K562 (cell line): ENCODE data around the gene MAGIX. TPM values are rescaled to one million over a fixed set of nuclear protein-coding genes. Genes with fewer than 3 reads are reported as not detected.

Experiments
- ATF7 ChIP-seq: fragments of 450-650 bp; IDR thresholded peaks from 2 replicates; pipeline ENCODE4 v1.7.1; 2014; ENCODE audit warnings: mild to moderate bottlenecking, moderate library complexity
- CEBPB ChIP-seq: fragments of 450-650 bp; IDR thresholded peaks from 2 replicates; pipeline ENCODE4 v1.6.1; 2016; ENCODE audit warnings: missing genetic modification characterization, missing compliant biosample characterization
- NFRKB ChIP-seq: fragments of 450-650 bp; IDR thresholded peaks from 2 replicates; pipeline ENCODE4 v1.6.1; 2016; ENCODE audit warnings: low read depth
- NR3C1 ChIP-seq: sonication (generic); formaldehyde crosslinking; IDR thresholded peaks from 2 replicates; pipeline ENCODE4 v1.8.1; 2022; ENCODE audit warnings: missing genetic modification reagents
- NRF1 ChIP-seq, 2 experiments: fragments of 450-650 bp; IDR thresholded peaks in 1 of 2; conservative IDR thresholded peaks in 1 of 2; 2 replicates each; pipeline ENCODE4 v1.6.1; 2014; ENCODE audit warnings: mild to moderate bottlenecking in 2 of 2
- SMARCE1 ChIP-seq: fragments of 450-650 bp; IDR thresholded peaks from 2 replicates; pipeline ENCODE4 v1.7.1; 2016; ENCODE audit warnings: mild to moderate bottlenecking
- polyA plus RNA-seq, 8 experiments: library from polyadenylated mRNA; depleted of rRNA in 4 of 8; stranded (reverse) in 5 of 8; unstranded in 3 of 8; fragments of >200 nt; fragmentation: Nextera tagmentation in 2 of 8; fragmentation: Illumina TruSeq in 1 of 8; extraction: Ambion mirVana in 2 of 8; extraction: Trizol in 1 of 8; gene quantifications; 2 replicates each; pipeline versions ENCODE4 v1.2.1 to v1.2.3, GENCODE V29; 2011 to 2014; ENCODE audit warnings: inconsistent platforms in 1 of 8, missing spikeins in 1 of 8
- total RNA-seq, 7 experiments: library from RNA; depleted of rRNA in 6 of 7; stranded (reverse); fragments of >200 nt in 6 of 7; fragmentation: Illumina TruSeq in 2 of 7; extraction: Trizol in 2 of 7; gene quantifications; 2 replicates each; pipeline versions ENCODE4 v1.2.1 to v1.2.3, GENCODE V29; 2011 to 2021; ENCODE audit warnings: low replicate concordance in 1 of 7
- TF ChIP-seq, protein P1 (sequence below), 3 experiments: fragments of 200-800 bp in 1 of 3; fragments of 250-450 bp in 1 of 3; fragments of 450-650 bp in 1 of 3; sonication (Bioruptor Pico) in 1 of 3; sonication (Bioruptor generic) in 1 of 3; formaldehyde crosslinking in 1 of 3; IDR thresholded peaks; 2 replicates each; pipeline versions ENCODE4 v1.6.1 to v1.8.0; 2016 to 2022; ENCODE audit warnings: mild to moderate bottlenecking in 2 of 3, missing genetic modification characterization in 2 of 3, missing compliant biosample characterization in 1 of 3, moderate library complexity in 1 of 3
- TF ChIP-seq, protein P2 (sequence below): fragments of 450-650 bp; IDR thresholded peaks from 2 replicates; pipeline ENCODE4 v1.6.1; 2016; ENCODE audit warnings: missing biosample characterization, missing genetic modification characterization

The MAGIX gene
- total and polyA plus RNA-seq, 9 of the 15 experiments (the other 6 are each of a cell fraction or from before 2014, with no cell fraction given) = 0.08 to 3.5 (median 0.47) TPM

DNA sequence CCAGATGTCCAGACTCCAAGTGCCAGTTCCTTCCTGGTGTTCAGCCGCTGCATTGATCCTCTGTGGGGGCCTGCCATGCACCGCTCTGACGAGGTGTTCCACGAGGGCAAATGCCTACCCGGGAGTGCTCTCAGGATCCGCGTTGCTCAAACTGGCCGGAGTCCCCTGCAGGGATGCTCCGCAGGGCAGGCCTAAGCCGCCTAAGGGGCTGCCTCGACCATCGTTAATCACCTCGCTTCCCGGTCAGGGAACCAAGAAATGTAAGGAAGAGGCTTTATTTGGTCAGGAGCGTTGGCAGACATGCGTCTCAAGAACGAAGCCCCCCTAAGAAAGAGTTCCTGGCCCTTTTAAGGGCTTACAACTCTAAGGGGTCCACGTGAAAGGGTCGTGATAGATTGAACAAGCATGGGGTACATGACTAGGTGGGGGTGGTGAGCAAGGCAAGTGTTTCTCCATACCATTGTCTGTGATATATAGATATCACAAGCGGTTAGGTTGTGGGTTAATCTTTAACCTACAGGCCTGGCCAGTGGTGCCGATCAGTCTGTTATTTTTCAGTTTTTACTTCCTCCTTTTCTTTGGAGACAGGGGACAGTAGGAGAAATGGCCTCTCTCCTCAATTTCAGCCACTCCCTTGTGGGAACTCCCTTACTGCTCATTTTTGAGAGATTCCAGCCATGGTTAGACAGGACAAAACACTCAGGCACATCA is 14.0 kb upstream of the MAGIX start (continued):
- TF ChIP-seq, protein P1, sequence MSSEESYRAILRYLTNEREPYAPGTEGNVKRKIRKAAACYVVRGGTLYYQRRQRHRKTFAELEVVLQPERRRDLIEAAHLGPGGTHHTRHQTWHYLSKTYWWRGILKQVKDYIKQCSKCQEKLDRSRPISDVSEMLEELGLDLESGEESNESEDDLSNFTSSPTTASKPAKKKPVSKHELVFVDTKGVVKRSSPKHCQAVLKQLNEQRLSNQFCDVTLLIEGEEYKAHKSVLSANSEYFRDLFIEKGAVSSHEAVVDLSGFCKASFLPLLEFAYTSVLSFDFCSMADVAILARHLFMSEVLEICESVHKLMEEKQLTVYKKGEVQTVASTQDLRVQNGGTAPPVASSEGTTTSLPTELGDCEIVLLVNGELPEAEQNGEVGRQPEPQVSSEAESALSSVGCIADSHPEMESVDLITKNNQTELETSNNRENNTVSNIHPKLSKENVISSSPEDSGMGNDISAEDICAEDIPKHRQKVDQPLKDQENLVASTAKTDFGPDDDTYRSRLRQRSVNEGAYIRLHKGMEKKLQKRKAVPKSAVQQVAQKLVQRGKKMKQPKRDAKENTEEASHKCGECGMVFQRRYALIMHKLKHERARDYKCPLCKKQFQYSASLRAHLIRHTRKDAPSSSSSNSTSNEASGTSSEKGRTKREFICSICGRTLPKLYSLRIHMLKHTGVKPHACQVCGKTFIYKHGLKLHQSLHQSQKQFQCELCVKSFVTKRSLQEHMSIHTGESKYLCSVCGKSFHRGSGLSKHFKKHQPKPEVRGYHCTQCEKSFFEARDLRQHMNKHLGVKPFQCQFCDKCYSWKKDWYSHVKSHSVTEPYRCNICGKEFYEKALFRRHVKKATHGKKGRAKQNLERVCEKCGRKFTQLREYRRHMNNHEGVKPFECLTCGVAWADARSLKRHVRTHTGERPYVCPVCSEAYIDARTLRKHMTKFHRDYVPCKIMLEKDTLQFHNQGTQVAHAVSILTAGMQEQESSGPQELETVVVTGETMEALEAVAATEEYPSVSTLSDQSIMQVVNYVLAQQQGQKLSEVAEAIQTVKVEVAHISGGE (CRISPR knock-in tag; IDR thresholded peaks at IDR 0.05) = peak in 1 of 3 experiments; percentile 32; a peak in 1 of 6 replicates
- TF ChIP-seq SMARCE1 (peak; percentile 87), NR3C1 (0 out of 2 replicates have a peak, but pooled peaks have one; percentile 26), CEBPB (peak; percentile 91), NFRKB (peak; percentile 84), NRF1 (conservative IDR thresholded peaks at IDR 0.05 in 1 of 2, IDR thresholded peaks at IDR 0.05 in 1 of 2) (peak in 1 of 2 experiments; percentile 25; a peak in 2 of 4 replicates), ATF7 (peak; percentile 25; the same call in 1 of the 2 replicates)
- TF ChIP-seq, protein P2, sequence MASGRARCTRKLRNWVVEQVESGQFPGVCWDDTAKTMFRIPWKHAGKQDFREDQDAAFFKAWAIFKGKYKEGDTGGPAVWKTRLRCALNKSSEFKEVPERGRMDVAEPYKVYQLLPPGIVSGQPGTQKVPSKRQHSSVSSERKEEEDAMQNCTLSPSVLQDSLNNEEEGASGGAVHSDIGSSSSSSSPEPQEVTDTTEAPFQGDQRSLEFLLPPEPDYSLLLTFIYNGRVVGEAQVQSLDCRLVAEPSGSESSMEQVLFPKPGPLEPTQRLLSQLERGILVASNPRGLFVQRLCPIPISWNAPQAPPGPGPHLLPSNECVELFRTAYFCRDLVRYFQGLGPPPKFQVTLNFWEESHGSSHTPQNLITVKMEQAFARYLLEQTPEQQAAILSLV = 0 out of 2 replicates have a peak, but pooled peaks have one; percentile 11
